Measurements from ENCODE around the gene CREB5.
"Not testable (repeated sequence)": the region's sequence is repeated elsewhere in the genome, so short reads cannot be mapped to it uniquely, and the experiment has no call there.

The CREB5 gene

GRCh38 chr7:28411876-28412662 lies at the start of gene CREB5:
Gene CREB5 (plus strand): TSS chr7:28412518. CDS start chr7:28412915, 397 bp downstream.
- peak; percentile 46 for DNase-seq

GRCh38 chr7:28362812-28363211 lies 49.5 kb upstream of the CREB5 start:
- no peak for DNase-seq

GRCh38 chr7:28364082-28364481 lies 48.2 kb upstream of the CREB5 start:
- DNase-seq = no peak

- DNase-seq = no peak
Measured at GRCh38 chr7:28369523-28369922, 42.8 kb upstream of the CREB5 start.

GRCh38 chr7:28371846-28372245 lies 40.5 kb upstream of the CREB5 start:
- DNase-seq = no peak

- DNase-seq = no peak
Measured at GRCh38 chr7:28373990-28374389, 38.3 kb upstream of the CREB5 start.

GRCh38 chr7:28375729-28376128 lies 36.6 kb upstream of the CREB5 start:
- no peak for DNase-seq

GRCh38 chr7:28376634-28377033 lies 35.7 kb upstream of the CREB5 start:
- no peak for DNase-seq

GRCh38 chr7:28378574-28379149 lies 33.7 kb upstream of the CREB5 start:
- no peak for DNase-seq

- DNase-seq = no peak
Measured at GRCh38 chr7:28381466-28381865, 30.9 kb upstream of the CREB5 start.

- no peak for DNase-seq
Measured at GRCh38 chr7:28382144-28382543, 30.2 kb upstream of the CREB5 start.

GRCh38 chr7:28383975-28384374 lies 28.3 kb upstream of the CREB5 start:
- DNase-seq = no peak

GRCh38 chr7:28389504-28390395 lies 22.6 kb upstream of the CREB5 start:
- DNase-seq = peak; percentile 72

GRCh38 chr7:28390426-28390825 lies 21.9 kb upstream of the CREB5 start:
- DNase-seq = no peak

- DNase-seq = no peak
Measured at GRCh38 chr7:28392289-28392688, 20.0 kb upstream of the CREB5 start.

GRCh38 chr7:28395404-28395803 lies 16.9 kb upstream of the CREB5 start:
- no peak for DNase-seq

GRCh38 chr7:28395831-28396230 lies 16.5 kb upstream of the CREB5 start:
- peak; percentile 40 for DNase-seq

GRCh38 chr7:28397141-28397540 lies 15.2 kb upstream of the CREB5 start:
- no peak for DNase-seq

- DNase-seq = no peak
Measured at GRCh38 chr7:28400838-28401360, 11.4 kb upstream of the CREB5 start.

- DNase-seq = not testable (repeated sequence)
Measured at GRCh38 chr7:28401567-28401966, 10.8 kb upstream of the CREB5 start.

GRCh38 chr7:28405662-28406061 lies 6.7 kb upstream of the CREB5 start:
- DNase-seq = peak; percentile 98

GRCh38 chr7:28406192-28406591 lies 6.1 kb upstream of the CREB5 start:
- DNase-seq = peak; percentile 33

- peak; percentile 72 for DNase-seq
Measured at GRCh38 chr7:28407651-28408050, 4.7 kb upstream of the CREB5 start.

Data from fibroblast of skin of right biceps (primary cell).